HUES6 (cell line): Measurements from ENCODE around the gene ROR1.

Experiments used
- H3K27ac ChIP-seq: 2 replicates; pipeline ENCODE4 v1.7.0; 2013; ENCODE audit warnings: low read depth, mild to moderate bottlenecking, low read length, inconsistent platforms
- H3K27me3 ChIP-seq: 2 replicates; pipeline ENCODE4 v1.6.1; 2013; ENCODE audit warnings: low read length; ENCODE audit not compliant: control insufficient read depth, insufficient read depth
- H3K36me3 ChIP-seq: 2 replicates; pipeline ENCODE4 v1.6.1; 2013; ENCODE audit warnings: low read length; ENCODE audit not compliant: control insufficient read depth, insufficient read depth
- H3K4me1 ChIP-seq: 2 replicates; pipeline ENCODE4 v1.6.1; 2013; ENCODE audit warnings: low read length; ENCODE audit not compliant: control insufficient read depth, insufficient read depth
- H3K4me3 ChIP-seq: 2 replicates; pipeline ENCODE4 v1.5.1; 2013; ENCODE audit warnings: low read depth, low read length
- H3K9ac ChIP-seq: one replicate; pipeline ENCODE4 v1.6.1; 2013; ENCODE audit warnings: mild to moderate bottlenecking, low read length
- H3K9me3 ChIP-seq: 2 replicates; pipeline ENCODE4 v1.6.1; 2013; ENCODE audit warnings: low read depth, low read length; ENCODE audit not compliant: control insufficient read depth, insufficient read depth

Gene ROR1

GRCh38 chr1:63858153-63858552 lies 84.3 kb downstream of the ROR1 start:
- Histone ChIP-seq H3K4me3 (no peak overlapping the region), H3K36me3 (no peaks in the 10 kb centered on the region), H3K27ac (no peak overlapping the region), H3K9me3 (no peaks in the 10 kb centered on the region), H3K27me3 (no peaks in the 10 kb centered on the region), H3K4me1 (peaks cover 22% of the 10 kb centered on the region), H3K9ac (no peak overlapping the region)

DNA sequence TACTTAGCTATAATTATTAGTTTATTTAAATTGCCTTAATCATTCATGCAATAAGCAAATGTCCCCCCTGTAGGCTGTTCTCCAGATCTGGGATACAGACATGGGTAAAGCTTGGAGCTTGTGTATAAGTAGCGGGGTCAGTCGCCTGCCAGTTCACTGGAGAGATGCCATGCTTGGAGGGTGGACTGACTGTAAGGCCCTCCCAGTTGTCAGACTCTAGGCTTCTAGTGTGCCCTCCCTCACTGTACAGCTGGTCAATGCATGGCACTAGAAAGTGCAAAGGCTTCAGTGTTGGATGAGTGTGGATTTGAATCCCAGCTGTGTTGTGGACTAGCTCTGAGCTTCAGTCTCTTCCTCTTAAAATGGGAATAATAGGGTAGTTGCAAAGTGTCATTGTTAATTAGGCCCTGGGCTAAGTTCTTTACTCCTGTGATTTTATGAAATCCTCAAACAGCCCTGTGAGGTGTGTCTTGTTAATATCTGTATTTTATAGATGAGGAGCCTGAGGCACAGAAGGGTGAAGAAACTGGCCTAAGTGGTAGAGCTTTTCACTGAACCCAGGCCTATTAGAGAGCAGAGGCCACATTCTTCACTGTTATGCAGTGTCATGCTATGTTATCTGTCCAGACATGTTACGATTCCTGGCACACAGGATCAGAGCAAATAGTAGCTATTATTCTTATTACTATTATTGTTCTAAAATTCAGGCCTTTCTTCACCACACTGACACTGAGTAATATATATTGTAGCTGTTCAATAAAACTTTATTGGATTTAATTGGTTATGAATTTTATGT lies 85.9 kb downstream of the ROR1 start:
- H3K4me1 ChIP-seq = peaks cover 27% of the 10 kb centered on the region
- no peaks in the 10 kb centered on the region for H3K36me3 ChIP-seq
- no peaks in the 10 kb centered on the region for H3K9me3 ChIP-seq
- H3K27ac ChIP-seq = no peak overlapping the region
- H3K27me3 ChIP-seq = no peaks in the 10 kb centered on the region
- no peak overlapping the region for H3K4me3 ChIP-seq
- no peak overlapping the region for H3K9ac ChIP-seq

DNA sequence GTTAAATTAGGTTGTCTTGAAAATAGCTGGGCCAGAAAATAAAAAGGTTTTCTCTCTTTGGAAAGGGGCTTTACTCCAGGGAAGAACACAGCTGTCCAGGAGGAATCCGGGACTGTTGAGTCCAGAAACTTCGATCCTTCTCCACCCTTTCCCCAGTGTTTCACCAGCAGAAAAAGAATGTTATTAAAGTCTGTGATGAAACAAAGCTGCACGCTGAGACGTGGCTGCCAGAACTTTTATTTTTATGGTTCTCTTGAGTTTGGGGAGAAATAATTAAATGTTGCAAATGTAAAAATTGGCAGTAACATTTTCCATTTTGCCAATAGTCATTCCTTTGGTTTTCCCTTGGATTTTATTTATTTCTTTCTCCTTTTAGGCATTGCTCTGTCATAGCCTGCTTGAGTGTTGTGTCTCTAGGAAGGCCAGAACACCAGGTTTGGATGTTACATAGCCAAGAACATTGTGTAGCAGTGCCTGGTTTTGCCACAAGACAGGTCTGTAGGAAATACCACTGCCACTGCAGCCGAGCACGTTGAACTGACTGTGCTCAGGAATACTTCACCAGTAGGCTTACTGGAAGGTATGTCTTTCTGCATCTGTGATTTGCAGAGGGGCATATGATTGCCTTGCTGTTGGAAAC lies 87.4 kb downstream of the ROR1 start:
- Histone ChIP-seq H3K27me3 (no peaks in the 10 kb centered on the region), H3K4me1 (peaks cover 30% of the 10 kb centered on the region), H3K9me3 (no peaks in the 10 kb centered on the region), H3K9ac (no peak overlapping the region), H3K36me3 (no peaks in the 10 kb centered on the region), H3K27ac (no peak overlapping the region), H3K4me3 (no peak overlapping the region)

DNA sequence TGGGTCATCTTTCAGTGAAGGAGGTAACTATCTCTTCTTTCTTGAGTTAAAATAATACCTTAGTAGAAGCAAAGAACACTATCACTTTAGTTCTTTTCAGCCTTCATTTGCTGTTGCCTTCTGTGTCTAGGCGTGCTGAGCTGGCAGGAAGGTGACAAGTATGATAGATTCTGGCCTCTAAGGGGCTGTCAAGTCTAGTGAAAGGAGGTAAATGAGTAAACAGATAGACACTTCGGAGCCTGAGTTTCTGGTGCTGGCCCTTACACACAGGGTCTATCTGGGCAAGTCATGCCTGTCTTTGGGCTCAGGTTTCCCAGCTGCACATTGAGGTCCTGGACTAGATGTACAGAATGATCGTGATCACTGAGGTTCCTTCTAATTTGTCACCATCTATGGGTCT lies 89.3 kb downstream of the ROR1 start:
- H3K9me3 ChIP-seq = no peaks in the 10 kb centered on the region
- H3K9ac ChIP-seq = no peak overlapping the region
- H3K27me3 ChIP-seq = no peaks in the 10 kb centered on the region
- no peaks in the 10 kb centered on the region for H3K36me3 ChIP-seq
- no peak overlapping the region for H3K4me3 ChIP-seq
- no peak overlapping the region for H3K27ac ChIP-seq
- peaks cover 29% of the 10 kb centered on the region for H3K4me1 ChIP-seq

DNA sequence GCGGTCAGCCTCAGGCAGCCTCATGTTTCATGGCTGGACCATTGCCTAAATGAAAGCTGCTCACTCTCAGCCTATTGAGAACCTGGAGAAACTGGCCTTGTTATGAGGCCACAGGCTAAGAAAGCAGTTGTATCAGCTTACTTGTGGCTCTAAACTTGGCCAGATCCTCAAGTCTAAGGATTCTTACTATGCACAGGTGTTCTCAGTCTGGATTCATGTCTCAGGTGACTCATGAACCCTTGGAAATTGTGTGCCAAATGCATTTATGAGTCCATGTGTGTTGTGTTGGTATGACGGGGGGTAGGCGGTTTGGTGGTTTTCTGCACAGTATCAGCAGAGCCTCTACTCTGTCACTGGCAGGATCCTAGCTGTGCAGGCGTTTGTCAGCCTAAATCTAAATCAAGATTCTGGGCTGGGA lies 90.4 kb downstream of the ROR1 start:
- Histone ChIP-seq H3K4me3 (no peak overlapping the region), H3K27me3 (no peaks in the 10 kb centered on the region), H3K4me1 (peaks cover 27% of the 10 kb centered on the region), H3K27ac (no peak overlapping the region), H3K9ac (no peak overlapping the region), H3K36me3 (no peaks in the 10 kb centered on the region), H3K9me3 (no peaks in the 10 kb centered on the region)

GRCh38 chr1:63865561-63865960 lies 91.7 kb downstream of the ROR1 start:
- H3K4me1 ChIP-seq = peaks cover 29% of the 10 kb centered on the region
- H3K9me3 ChIP-seq = no peaks in the 10 kb centered on the region
- H3K4me3 ChIP-seq = no peak overlapping the region
- H3K27me3 ChIP-seq = no peaks in the 10 kb centered on the region
- H3K9ac ChIP-seq = no peak overlapping the region
- no peaks in the 10 kb centered on the region for H3K36me3 ChIP-seq
- H3K27ac ChIP-seq = no peak overlapping the region

GRCh38 chr1:63866084-63866483 lies 92.3 kb downstream of the ROR1 start:
- H3K4me3 ChIP-seq = no peak overlapping the region
- no peaks in the 10 kb centered on the region for H3K36me3 ChIP-seq
- H3K4me1 ChIP-seq = peaks cover 34% of the 10 kb centered on the region
- H3K27ac ChIP-seq = no peak overlapping the region
- H3K9ac ChIP-seq = no peak overlapping the region
- no peaks in the 10 kb centered on the region for H3K9me3 ChIP-seq
- no peaks in the 10 kb centered on the region for H3K27me3 ChIP-seq

GRCh38 chr1:63867429-63868176 lies 93.8 kb downstream of the ROR1 start:
- peaks cover 37% of the 10 kb centered on the region for H3K4me1 ChIP-seq
- H3K27me3 ChIP-seq = no peaks in the 10 kb centered on the region
- H3K9ac ChIP-seq = no peak overlapping the region
- H3K9me3 ChIP-seq = no peaks in the 10 kb centered on the region
- H3K4me3 ChIP-seq = no peak overlapping the region
- no peaks in the 10 kb centered on the region for H3K36me3 ChIP-seq
- no peak overlapping the region for H3K27ac ChIP-seq

DNA sequence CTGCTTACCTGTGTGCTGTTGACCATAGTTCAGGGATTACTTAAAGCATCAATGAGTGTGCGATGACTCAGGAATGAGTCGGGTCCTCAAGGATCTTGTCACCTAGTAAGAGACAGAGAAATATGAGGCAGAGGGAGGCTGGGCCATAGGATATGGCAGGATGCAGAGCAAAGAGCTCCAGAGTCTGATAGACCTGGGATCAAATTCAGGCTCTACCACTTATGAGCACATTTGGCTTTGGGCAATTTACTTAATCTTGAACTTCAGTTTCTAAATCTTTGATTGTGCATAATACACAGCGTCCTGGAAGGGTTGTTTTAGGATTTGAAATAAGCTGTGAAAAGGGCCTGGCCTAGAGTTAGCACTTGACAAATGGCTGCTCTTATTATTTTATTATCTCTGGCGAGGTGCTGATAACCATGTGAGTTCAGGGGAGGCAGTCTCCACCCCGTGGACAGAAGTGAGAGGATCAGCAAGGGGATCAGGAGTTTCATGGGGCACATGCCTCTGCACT lies 94.5 kb downstream of the ROR1 start:
- peaks cover 39% of the 10 kb centered on the region for H3K4me1 ChIP-seq
- H3K27me3 ChIP-seq = no peaks in the 10 kb centered on the region
- no peaks in the 10 kb centered on the region for H3K9me3 ChIP-seq
- H3K9ac ChIP-seq = no peak overlapping the region
- no peak overlapping the region for H3K4me3 ChIP-seq
- no peak overlapping the region for H3K27ac ChIP-seq
- H3K36me3 ChIP-seq = no peaks in the 10 kb centered on the region

GRCh38 chr1:63870152-63870551 lies 96.3 kb downstream of the ROR1 start:
- Histone ChIP-seq H3K27me3 (no peaks in the 10 kb centered on the region), H3K9ac (no peak overlapping the region), H3K4me3 (no peak overlapping the region), H3K27ac (no peak overlapping the region), H3K36me3 (no peaks in the 10 kb centered on the region), H3K4me1 (peaks cover 43% of the 10 kb centered on the region), H3K9me3 (no peaks in the 10 kb centered on the region)

DNA sequence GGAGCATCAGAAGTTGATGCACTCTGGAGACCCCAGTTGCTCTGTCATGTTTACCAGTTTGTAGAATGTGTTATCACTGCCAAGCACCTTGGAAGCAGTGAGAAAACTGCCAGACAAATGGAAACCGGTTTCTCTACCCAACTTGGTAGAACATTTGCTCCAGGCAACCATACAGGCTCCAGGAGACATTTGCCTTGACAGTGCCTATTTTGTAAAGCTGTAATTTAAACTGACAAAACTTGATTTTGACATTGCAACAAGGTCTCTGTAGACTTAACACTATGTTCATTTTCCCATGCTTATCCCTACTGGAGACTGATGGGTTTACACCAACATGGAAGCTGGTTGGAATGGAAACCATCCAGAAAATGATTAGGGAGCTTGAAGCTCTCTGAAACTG lies 97.6 kb downstream of the ROR1 start:
- peaks cover 41% of the 10 kb centered on the region for H3K4me1 ChIP-seq
- no peaks in the 10 kb centered on the region for H3K9me3 ChIP-seq
- no peaks in the 10 kb centered on the region for H3K36me3 ChIP-seq
- no peak overlapping the region for H3K27ac ChIP-seq
- no peaks in the 10 kb centered on the region for H3K27me3 ChIP-seq
- no peak overlapping the region for H3K4me3 ChIP-seq
- no peak overlapping the region for H3K9ac ChIP-seq
